Measurements from ENCODE around the gene WDR27. TPM values are rescaled to one million over a fixed set of nuclear protein-coding genes. Genes with fewer than 3 reads are reported as not detected.
"Not testable (repeated sequence)": the region's sequence is repeated elsewhere in the genome, so short reads cannot be mapped to it uniquely, and the experiment has no call there.

WDR27 gene
- total RNA-seq, 1 experiment from 2014 or later, result 63.0 TPM

DNA sequence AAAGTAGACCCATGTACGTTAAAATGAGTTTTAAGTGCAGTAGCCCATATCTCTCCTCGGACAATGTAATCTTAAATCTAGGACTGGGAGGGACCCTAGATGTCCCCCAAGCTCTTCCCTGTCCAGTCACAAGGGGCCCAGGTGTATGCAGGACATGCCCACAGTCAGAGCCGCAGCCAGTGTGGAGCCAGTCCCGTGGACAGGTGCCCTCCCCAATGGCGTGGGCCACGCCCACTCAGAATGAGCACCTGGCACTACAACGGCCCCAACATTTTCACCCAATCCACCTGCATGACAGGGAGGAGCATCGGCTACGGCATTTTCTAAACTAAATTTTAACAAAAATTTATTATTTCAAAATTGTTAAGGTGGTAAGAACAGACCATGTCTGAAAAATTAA lies 53.2 kb downstream of the WDR27 start:
- no peak overlapping the region for H3K9ac ChIP-seq (ENCODE audit: low read length)
- no peak overlapping the region for H2AFZ ChIP-seq (ENCODE audit: low read length)

DNA sequence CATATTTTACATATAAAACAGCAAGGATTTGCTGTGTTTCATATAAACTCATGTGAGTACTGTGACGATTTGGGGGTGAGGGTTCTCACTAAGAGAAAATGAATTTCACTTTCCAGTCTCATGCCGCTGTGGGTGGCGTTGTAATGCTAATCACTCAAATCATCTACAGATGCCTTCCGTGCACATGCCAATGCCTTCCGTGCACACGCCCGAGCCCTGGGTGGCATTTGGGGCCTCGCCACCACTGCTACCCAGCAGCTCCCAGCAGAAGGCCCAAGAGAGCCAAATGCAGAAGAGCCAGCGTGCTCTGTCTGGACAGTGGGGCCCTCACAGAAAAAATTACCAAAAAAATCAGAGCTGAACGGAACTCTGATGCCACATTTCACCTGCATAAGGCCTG lies 53.7 kb downstream of the WDR27 start:
- Histone ChIP-seq H3K27me3 (ENCODE audit: low read length) (no peaks in the 10 kb centered on the region), H3K27ac (ENCODE audit: low read length) (no peak overlapping the region), H3K9me3 (ENCODE audit: low read length) (no peaks in the 10 kb centered on the region), H3K4me1 (ENCODE audit: low read length) (no peaks in the 10 kb centered on the region), H2AFZ (ENCODE audit: low read length) (no peak overlapping the region), H3K4me2 (ENCODE audit: low read depth, low read length, poor library complexity, severe bottlenecking) (no peak overlapping the region), H3K36me3 (ENCODE audit: insufficient read depth, low read length) (0 out of 2 replicates have a peak, but pooled peaks cover 3% of the 10 kb centered on the region), H4K20me1 (ENCODE audit: insufficient read depth, low read depth, low read length) (no peaks in the 10 kb centered on the region), H3K9me2 (replicated peaks; ENCODE audit: insufficient read depth, low read length) (no peaks in the 10 kb centered on the region), H3K9ac (ENCODE audit: low read length) (no peak overlapping the region), H3K79me2 (ENCODE audit: low read length) (no peaks in the 10 kb centered on the region), H3K4me3 (ENCODE audit: low read length) (no peak overlapping the region)
- no peak for DNase-seq

More for the DNA sequence above, 53.2 kb downstream of the WDR27 start:
- Histone ChIP-seq H3K27me3 (ENCODE audit: low read length) (no peaks in the 10 kb centered on the region), H3K9me3 (ENCODE audit: low read length) (no peaks in the 10 kb centered on the region), H3K4me3 (ENCODE audit: low read length) (no peak overlapping the region), H3K4me2 (ENCODE audit: low read depth, low read length, poor library complexity, severe bottlenecking) (no peak overlapping the region), H3K4me1 (ENCODE audit: low read length) (no peaks in the 10 kb centered on the region), H3K9me2 (replicated peaks; ENCODE audit: insufficient read depth, low read length) (no peaks in the 10 kb centered on the region), H3K27ac (ENCODE audit: low read length) (no peak overlapping the region), H3K79me2 (ENCODE audit: low read length) (no peaks in the 10 kb centered on the region), H4K20me1 (ENCODE audit: insufficient read depth, low read depth, low read length) (no peaks in the 10 kb centered on the region), H3K36me3 (ENCODE audit: insufficient read depth, low read length) (0 out of 2 replicates have a peak, but pooled peaks cover 3% of the 10 kb centered on the region)
- no peak for DNase-seq

DNA sequence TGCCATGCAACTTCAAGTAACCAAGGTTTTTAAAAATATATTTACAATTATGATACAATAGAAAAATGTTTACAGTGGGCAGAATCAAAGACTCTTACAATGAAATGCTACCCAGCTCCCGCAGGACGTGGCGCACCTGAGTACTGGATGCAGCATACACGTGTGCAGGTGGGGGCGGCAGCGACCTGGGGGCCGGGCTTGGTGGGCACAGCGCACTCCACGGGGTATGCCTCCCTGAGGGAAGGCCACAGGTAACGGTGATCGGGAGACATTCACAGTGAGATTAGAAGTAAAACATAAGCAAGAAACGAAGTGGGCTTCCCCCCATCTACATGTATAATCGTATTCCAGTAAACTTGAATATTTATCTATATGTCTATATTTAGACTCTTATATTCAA lies 54.2 kb downstream of the WDR27 start:
- H3K4me2 ChIP-seq (ENCODE audit: low read depth, low read length, poor library complexity, severe bottlenecking), result no peak overlapping the region
- H3K4me3 ChIP-seq (ENCODE audit: low read length), result no peak overlapping the region
- no peaks in the 10 kb centered on the region for H3K27me3 ChIP-seq (ENCODE audit: low read length)
- no peaks in the 10 kb centered on the region for H3K9me2 ChIP-seq (replicated peaks; ENCODE audit: insufficient read depth, low read length)
- H2AFZ ChIP-seq (ENCODE audit: low read length), result no peak overlapping the region
- DNase-seq, result no peak
- H4K20me1 ChIP-seq (ENCODE audit: insufficient read depth, low read depth, low read length), result no peaks in the 10 kb centered on the region
- H3K79me2 ChIP-seq (ENCODE audit: low read length), result no peaks in the 10 kb centered on the region
- H3K9ac ChIP-seq (ENCODE audit: low read length), result no peak overlapping the region
- H3K36me3 ChIP-seq (ENCODE audit: insufficient read depth, low read length), result 0 out of 2 replicates have a peak, but pooled peaks cover 3% of the 10 kb centered on the region
- no peaks in the 10 kb centered on the region for H3K9me3 ChIP-seq (ENCODE audit: low read length)
- H3K4me1 ChIP-seq (ENCODE audit: low read length), result no peaks in the 10 kb centered on the region
- H3K27ac ChIP-seq (ENCODE audit: low read length), result no peak overlapping the region

DNA sequence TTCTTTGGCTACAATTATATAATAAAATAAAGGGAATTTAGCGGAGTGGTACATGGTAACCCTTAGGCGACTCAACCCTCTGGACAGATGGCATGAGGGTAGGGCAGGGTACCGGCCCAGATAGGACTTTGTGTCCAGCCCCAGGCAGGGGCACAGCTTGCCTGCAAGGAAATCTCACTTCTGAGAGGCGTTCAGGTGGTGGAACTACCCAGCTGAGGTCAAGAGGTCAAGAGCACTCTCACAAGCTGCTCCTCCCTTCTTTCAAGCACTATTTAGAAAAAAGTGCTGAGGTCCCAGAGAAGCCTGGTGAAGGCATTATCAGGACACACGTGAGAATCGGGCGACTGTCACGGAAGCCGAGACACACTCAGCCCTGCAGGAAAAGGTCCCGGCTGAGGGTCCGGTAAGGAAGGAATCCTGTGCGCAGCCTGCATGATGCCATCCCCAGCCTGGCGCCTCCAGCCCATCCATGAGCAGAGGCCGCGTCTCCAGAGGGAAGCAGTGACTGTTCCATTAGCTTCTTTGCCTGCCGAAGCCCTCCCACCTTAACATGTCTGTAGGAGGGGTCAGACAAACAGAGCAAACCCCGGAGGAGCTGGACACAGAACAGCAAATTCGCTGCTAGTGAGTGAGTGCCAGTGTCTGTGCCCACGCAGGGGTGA lies 54.8 kb downstream of the WDR27 start:
- Histone ChIP-seq H4K20me1 (ENCODE audit: insufficient read depth, low read depth, low read length) (no peaks in the 10 kb centered on the region), H3K27ac (ENCODE audit: low read length) (no peak overlapping the region), H3K4me1 (ENCODE audit: low read length) (no peaks in the 10 kb centered on the region), H3K9me2 (replicated peaks; ENCODE audit: insufficient read depth, low read length) (no peaks in the 10 kb centered on the region), H3K9ac (ENCODE audit: low read length) (no peak overlapping the region), H2AFZ (ENCODE audit: low read length) (no peak overlapping the region), H3K9me3 (ENCODE audit: low read length) (no peaks in the 10 kb centered on the region), H3K36me3 (ENCODE audit: insufficient read depth, low read length) (0 out of 2 replicates have a peak, but pooled peaks cover 3% of the 10 kb centered on the region), H3K4me2 (ENCODE audit: low read depth, low read length, poor library complexity, severe bottlenecking) (no peak overlapping the region), H3K4me3 (ENCODE audit: low read length) (no peak overlapping the region), H3K79me2 (ENCODE audit: low read length) (no peaks in the 10 kb centered on the region), H3K27me3 (ENCODE audit: low read length) (no peaks in the 10 kb centered on the region)
- no peak for DNase-seq

DNA sequence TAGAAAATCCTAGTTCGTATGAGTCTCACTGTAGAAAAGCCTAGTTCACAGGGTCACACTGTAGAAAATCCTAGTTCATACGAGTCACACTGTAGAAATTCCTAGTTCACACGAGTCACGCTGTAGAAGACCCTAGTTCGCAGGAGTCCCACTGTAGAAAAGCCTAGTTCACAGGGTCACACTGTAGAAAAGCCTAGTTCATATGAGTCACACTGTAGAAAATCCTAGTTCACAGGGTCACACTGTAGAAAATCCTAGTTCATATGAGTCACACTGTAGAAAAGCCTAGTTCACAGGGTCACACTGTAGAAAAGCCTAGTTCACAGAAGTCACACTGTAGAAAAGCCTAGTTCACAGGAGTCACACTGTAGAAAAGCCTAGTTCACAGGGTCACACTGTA lies 56.4 kb downstream of the WDR27 start:
- not testable (repeated sequence) for H3K4me1 ChIP-seq (ENCODE audit: low read length); DNase-seq; H2AFZ ChIP-seq (ENCODE audit: low read length); H3K27me3 ChIP-seq (ENCODE audit: low read length); H3K9me3 ChIP-seq (ENCODE audit: low read length); H4K20me1 ChIP-seq (ENCODE audit: insufficient read depth, low read depth, low read length); H3K36me3 ChIP-seq (ENCODE audit: insufficient read depth, low read length); H3K27ac ChIP-seq (ENCODE audit: low read length); H3K9me2 ChIP-seq (replicated peaks; ENCODE audit: insufficient read depth, low read length); H3K4me3 ChIP-seq (ENCODE audit: low read length); H3K9ac ChIP-seq (ENCODE audit: low read length); H3K79me2 ChIP-seq (ENCODE audit: low read length); H3K4me2 ChIP-seq (ENCODE audit: low read depth, low read length, poor library complexity, severe bottlenecking)

DNA sequence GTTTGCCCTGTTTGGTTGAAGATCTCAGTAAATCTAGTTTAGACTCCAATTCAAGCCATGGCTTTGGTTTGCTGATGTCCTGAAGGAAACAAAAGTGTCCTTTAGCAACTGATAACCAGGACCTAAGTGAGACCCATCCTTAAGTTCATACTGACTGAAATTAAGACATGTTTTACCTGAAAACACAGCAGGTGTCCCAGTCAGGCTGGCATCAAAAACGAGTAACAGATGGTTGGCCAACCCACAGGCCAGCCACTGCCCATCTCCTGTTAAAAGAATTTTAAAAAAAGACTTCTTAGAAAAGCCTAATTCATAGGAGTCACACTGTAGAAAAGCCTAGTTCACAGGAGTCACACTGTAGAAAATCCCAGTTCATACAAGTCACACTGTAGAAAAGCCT lies 58.3 kb downstream of the WDR27 start:
- no peaks in the 10 kb centered on the region for H3K79me2 ChIP-seq (ENCODE audit: low read length)
- H3K27me3 ChIP-seq (ENCODE audit: low read length), result no peaks in the 10 kb centered on the region
- no peak overlapping the region for H3K4me2 ChIP-seq (ENCODE audit: low read depth, low read length, poor library complexity, severe bottlenecking)
- H3K27ac ChIP-seq (ENCODE audit: low read length), result no peak overlapping the region
- no peak overlapping the region for H3K9ac ChIP-seq (ENCODE audit: low read length)
- no peak overlapping the region for H2AFZ ChIP-seq (ENCODE audit: low read length)
- H3K4me1 ChIP-seq (ENCODE audit: low read length), result no peaks in the 10 kb centered on the region
- H4K20me1 ChIP-seq (ENCODE audit: insufficient read depth, low read depth, low read length), result no peaks in the 10 kb centered on the region
- no peak overlapping the region for H3K4me3 ChIP-seq (ENCODE audit: low read length)
- no peak for DNase-seq
- no peaks in the 10 kb centered on the region for H3K9me3 ChIP-seq (ENCODE audit: low read length)
- peaks cover 2% of the 10 kb centered on the region; the same call in 1 of the 2 replicates for H3K36me3 ChIP-seq (ENCODE audit: insufficient read depth, low read length)
- H3K9me2 ChIP-seq (replicated peaks; ENCODE audit: insufficient read depth, low read length), result no peaks in the 10 kb centered on the region

DNA sequence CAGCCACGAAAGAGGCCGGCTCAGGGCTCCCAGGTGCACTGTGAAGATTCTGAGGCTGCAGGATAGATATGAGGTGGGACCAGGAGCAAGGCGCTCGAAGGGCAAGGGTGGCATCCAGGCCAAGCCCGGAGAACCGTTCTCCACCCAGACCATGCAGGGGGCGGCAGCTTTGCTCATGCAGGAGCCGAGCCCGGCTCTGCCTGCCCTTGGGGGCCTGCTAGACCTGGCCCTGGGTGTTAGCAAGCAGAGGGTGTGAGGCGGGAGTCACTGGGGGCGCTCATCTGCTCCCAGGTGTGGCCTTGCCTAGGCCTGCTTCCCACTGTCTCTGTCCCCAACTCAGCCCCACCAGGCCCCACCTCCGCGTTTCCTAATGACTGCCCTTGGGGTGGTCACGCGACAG lies 59.4 kb downstream of the WDR27 start:
- no peaks in the 10 kb centered on the region for H3K9me2 ChIP-seq (replicated peaks; ENCODE audit: insufficient read depth, low read length)
- no peaks in the 10 kb centered on the region for H3K4me1 ChIP-seq (ENCODE audit: low read length)
- H3K9ac ChIP-seq (ENCODE audit: low read length), result no peak overlapping the region
- no peak overlapping the region for H3K4me2 ChIP-seq (ENCODE audit: low read depth, low read length, poor library complexity, severe bottlenecking)
- no peaks in the 10 kb centered on the region for H3K9me3 ChIP-seq (ENCODE audit: low read length)
- DNase-seq, result no peak
- H3K36me3 ChIP-seq (ENCODE audit: insufficient read depth, low read length), result peaks cover 8% of the 10 kb centered on the region; the same call in 1 of the 2 replicates
- H3K79me2 ChIP-seq (ENCODE audit: low read length), result no peaks in the 10 kb centered on the region
- H3K27me3 ChIP-seq (ENCODE audit: low read length), result no peaks in the 10 kb centered on the region
- H3K4me3 ChIP-seq (ENCODE audit: low read length), result no peak overlapping the region
- H3K27ac ChIP-seq (ENCODE audit: low read length), result no peak overlapping the region
- no peak overlapping the region for H2AFZ ChIP-seq (ENCODE audit: low read length)
- H4K20me1 ChIP-seq (ENCODE audit: insufficient read depth, low read depth, low read length), result no peaks in the 10 kb centered on the region

DNA sequence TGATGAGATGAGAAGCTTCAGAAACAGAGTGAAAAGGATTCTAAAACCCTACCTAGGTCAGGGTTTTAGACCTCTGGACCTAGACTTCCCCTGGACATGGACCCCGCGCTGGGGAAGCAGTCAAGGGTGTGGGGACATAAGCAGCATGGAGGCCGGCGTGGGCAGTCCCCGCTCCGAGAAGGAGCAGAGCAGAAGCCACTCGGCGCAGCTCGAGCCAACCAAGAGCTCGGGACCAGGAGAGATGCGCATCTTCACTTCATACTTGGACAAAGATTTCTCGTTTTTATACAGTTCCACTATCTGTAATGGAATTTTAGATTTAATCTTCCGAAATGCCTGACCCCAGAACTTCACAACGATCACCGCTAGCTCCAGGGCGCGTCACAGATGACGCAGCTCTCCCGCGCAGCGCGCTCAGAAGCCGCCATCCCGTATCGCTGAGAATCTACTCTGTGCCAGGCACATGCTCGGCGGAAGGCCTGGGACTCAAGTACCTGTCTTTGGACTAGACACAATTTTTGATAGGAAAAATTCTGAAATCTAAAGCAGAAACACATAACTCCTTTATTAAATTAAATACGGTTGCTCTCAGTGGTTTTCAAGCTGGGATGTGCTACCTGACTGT lies 60.3 kb downstream of the WDR27 start:
- Histone ChIP-seq H3K4me3 (ENCODE audit: low read length) (no peak overlapping the region), H3K4me1 (ENCODE audit: low read length) (no peaks in the 10 kb centered on the region), H3K36me3 (ENCODE audit: insufficient read depth, low read length) (peaks cover 8% of the 10 kb centered on the region; the same call in 1 of the 2 replicates), H3K9me2 (replicated peaks; ENCODE audit: insufficient read depth, low read length) (no peaks in the 10 kb centered on the region), H3K9ac (ENCODE audit: low read length) (no peak overlapping the region), H3K27me3 (ENCODE audit: low read length) (no peaks in the 10 kb centered on the region), H4K20me1 (ENCODE audit: insufficient read depth, low read depth, low read length) (no peaks in the 10 kb centered on the region), H2AFZ (ENCODE audit: low read length) (no peak overlapping the region), H3K79me2 (ENCODE audit: low read length) (no peaks in the 10 kb centered on the region), H3K9me3 (ENCODE audit: low read length) (no peaks in the 10 kb centered on the region), H3K27ac (ENCODE audit: low read length) (no peak overlapping the region), H3K4me2 (ENCODE audit: low read depth, low read length, poor library complexity, severe bottlenecking) (no peak overlapping the region)
- DNase-seq, result no peak

Data from Karpas-422 (cell line).